ENCODE measurements around the gene UROD.

Gene UROD

GRCh38 chr1:45015683-45016082 lies 3.6 kb downstream of the UROD start:
- no peak overlapping the region for H3K4me3 Mint-ChIP-seq
- no peak overlapping the region for H3K27ac Mint-ChIP-seq
- H3K27me3 Mint-ChIP-seq = no peaks in the 10 kb centered on the region
- peaks cover 37% of the 10 kb centered on the region for H3K4me1 Mint-ChIP-seq
- no peaks in the 10 kb centered on the region for H3K9me3 Mint-ChIP-seq
- DNase-seq (no peak), ATAC-seq (no peak)

- Mint-ChIP-seq H3K4me1 (peaks cover 37% of the 10 kb centered on the region), H3K9me3 (no peaks in the 10 kb centered on the region), H3K27me3 (no peaks in the 10 kb centered on the region), H3K27ac (no peak overlapping the region), H3K4me3 (no peak overlapping the region)
- ATAC-seq (no peak), DNase-seq (no peak)
These were observed 4.1 kb downstream of the UROD start for GRCh38 chr1:45016090-45016697.

- Mint-ChIP-seq H3K4me1 (peaks cover 32% of the 10 kb centered on the region), H3K4me3 (no peak overlapping the region), H3K9me3 (no peaks in the 10 kb centered on the region), H3K27me3 (no peaks in the 10 kb centered on the region), H3K27ac (no peak overlapping the region)
- no peak for DNase-seq
- no peak for ATAC-seq
These were observed 4.7 kb downstream of the UROD start for GRCh38 chr1:45016767-45017166.

- Mint-ChIP-seq H3K4me1 (peaks cover 19% of the 10 kb centered on the region), H3K27me3 (no peaks in the 10 kb centered on the region), H3K4me3 (no peak overlapping the region), H3K9me3 (no peaks in the 10 kb centered on the region), H3K27ac (peak overlapping the region in 1 of 2 donors; percentile 29)
- peak; percentile 92 for ATAC-seq
- peak; percentile 55 to 70 for DNase-seq
These were observed 6.7 kb downstream of the UROD start for GRCh38 chr1:45018599-45019230.

GRCh38 chr1:45023663-45024062 lies 11.6 kb downstream of the UROD start:
- Mint-ChIP-seq H3K27ac (no peak overlapping the region), H3K27me3 (no peaks in the 10 kb centered on the region), H3K9me3 (no peaks in the 10 kb centered on the region), H3K4me1 (peaks cover 25% of the 10 kb centered on the region), H3K4me3 (no peak overlapping the region)
- DNase-seq (no peak), ATAC-seq (no peak)

GRCh38 chr1:45026446-45026845 lies 14.4 kb downstream of the UROD start:
- no peaks in the 10 kb centered on the region for H3K9me3 Mint-ChIP-seq

GRCh38 chr1:45032837-45033236 lies 20.8 kb downstream of the UROD start:
- no peaks in the 10 kb centered on the region for H3K27me3 Mint-ChIP-seq
- H3K9me3 Mint-ChIP-seq = no peaks in the 10 kb centered on the region
- DNase-seq (no peak), ATAC-seq (no peak)
- no peak overlapping the region for H3K4me3 Mint-ChIP-seq
- peaks cover 27% of the 10 kb centered on the region for H3K4me1 Mint-ChIP-seq
- H3K27ac Mint-ChIP-seq = no peak overlapping the region

More at GRCh38 chr1:45026446-45026845, 14.4 kb downstream of the UROD start:
- DNase-seq (no peak), ATAC-seq (peak; percentile 52)
- Mint-ChIP-seq H3K4me3 (no peak overlapping the region), H3K27ac (no peak overlapping the region), H3K27me3 (no peaks in the 10 kb centered on the region), H3K4me1 (peaks cover 21% of the 10 kb centered on the region)

GRCh38 chr1:45033356-45033755 lies 21.3 kb downstream of the UROD start:
- H3K27ac Mint-ChIP-seq = peak overlapping the region in 1 of 2 donors; percentile 5
- no peak overlapping the region for H3K4me3 Mint-ChIP-seq
- ATAC-seq (peak; percentile 66), DNase-seq (no peak)
- no peaks in the 10 kb centered on the region for H3K27me3 Mint-ChIP-seq
- H3K4me1 Mint-ChIP-seq = peaks cover 28% of the 10 kb centered on the region
- H3K9me3 Mint-ChIP-seq = no peaks in the 10 kb centered on the region

- no peak for ATAC-seq
- Mint-ChIP-seq H3K4me1 (peaks cover 30% of the 10 kb centered on the region), H3K27me3 (no peaks in the 10 kb centered on the region), H3K4me3 (no peak overlapping the region), H3K9me3 (no peaks in the 10 kb centered on the region), H3K27ac (no peak overlapping the region)
- no peak for DNase-seq
These were observed 23.7 kb downstream of the UROD start for GRCh38 chr1:45035631-45036301.

GRCh38 chr1:45037456-45037855 lies 25.4 kb downstream of the UROD start:
- Mint-ChIP-seq H3K27me3 (no peaks in the 10 kb centered on the region), H3K4me1 (peaks cover 30% of the 10 kb centered on the region), H3K9me3 (no peaks in the 10 kb centered on the region), H3K27ac (peak overlapping the region in 1 of 2 donors; percentile 65), H3K4me3 (no peak overlapping the region)
- DNase-seq = no peak
- peak; percentile 82 for ATAC-seq

- H3K27me3 Mint-ChIP-seq = no peaks in the 10 kb centered on the region
- DNase-seq = no peak
- H3K4me1 Mint-ChIP-seq = peaks cover 26% of the 10 kb centered on the region
- no peak for ATAC-seq
- no peaks in the 10 kb centered on the region for H3K9me3 Mint-ChIP-seq
- H3K4me3 Mint-ChIP-seq = no peak overlapping the region
- no peak overlapping the region for H3K27ac Mint-ChIP-seq
These were observed 26.2 kb downstream of the UROD start for GRCh38 chr1:45038240-45038639.

GRCh38 chr1:45038661-45039364 lies 26.8 kb downstream of the UROD start:
- H3K27me3 Mint-ChIP-seq = no peaks in the 10 kb centered on the region
- no peaks in the 10 kb centered on the region for H3K9me3 Mint-ChIP-seq
- ATAC-seq = no peak
- H3K27ac Mint-ChIP-seq = no peak overlapping the region
- no peak overlapping the region for H3K4me3 Mint-ChIP-seq
- DNase-seq = no peak
- H3K4me1 Mint-ChIP-seq = peaks cover 21% of the 10 kb centered on the region

GRCh38 chr1:45040297-45040696 lies 28.2 kb downstream of the UROD start:
- no peak for ATAC-seq
- H3K9me3 Mint-ChIP-seq = no peaks in the 10 kb centered on the region
- H3K4me1 Mint-ChIP-seq = peaks cover 15% of the 10 kb centered on the region
- DNase-seq = no peak
- H3K27ac Mint-ChIP-seq = no peak overlapping the region
- H3K27me3 Mint-ChIP-seq = no peaks in the 10 kb centered on the region
- no peak overlapping the region for H3K4me3 Mint-ChIP-seq

- Mint-ChIP-seq H3K9me3 (no peaks in the 10 kb centered on the region), H3K4me3 (no peak overlapping the region), H3K27ac (no peak overlapping the region), H3K4me1 (peaks cover 5% of the 10 kb centered on the region), H3K27me3 (no peaks in the 10 kb centered on the region)
- no peak for ATAC-seq
- DNase-seq = no peak
These were observed 31.0 kb downstream of the UROD start for GRCh38 chr1:45043094-45043493.

- Mint-ChIP-seq H3K27me3 (no peaks in the 10 kb centered on the region), H3K27ac (no peak overlapping the region), H3K9me3 (no peaks in the 10 kb centered on the region), H3K4me3 (no peak overlapping the region), H3K4me1 (no peaks in the 10 kb centered on the region)
- DNase-seq = no peak
- ATAC-seq = no peak
These were observed 32.9 kb downstream of the UROD start for GRCh38 chr1:45044916-45045315.

- Mint-ChIP-seq H3K27ac (no peak overlapping the region), H3K4me3 (no peak overlapping the region), H3K27me3 (no peaks in the 10 kb centered on the region), H3K9me3 (no peaks in the 10 kb centered on the region), H3K4me1 (peaks cover 14% of the 10 kb centered on the region)
- DNase-seq (no peak), ATAC-seq (peak; percentile 53)
These were observed 35.0 kb downstream of the UROD start for GRCh38 chr1:45047032-45047431.
